Right lobe of liver (tissue), 4 donors: ENCODE data around the gene SCUBE2.

Experiments used
- CTCF ChIP-seq, 4 donors: fragments of 200-600 bp in 3 of 4; fragments of 450-650 bp in 1 of 4; IDR thresholded peaks; one replicate each; pipeline versions ENCODE4 v1.5.1 to v1.8.0; 2016 to 2022; ENCODE audit warnings: antibody characterized with exemption in 4 of 4, mild to moderate bottlenecking in 2 of 4
- POLR2A ChIP-seq: fragments of 450-650 bp; IDR thresholded peaks from one replicate; pipeline ENCODE4 v1.6.1; 2017; ENCODE audit warnings: antibody characterized with exemption, mild to moderate bottlenecking
- donor health status: DM: no; HTN: no; CAD: no.
- donor health status: DM: no; HTN: no; CAD: no.
- donor health status: DM: no; HTN: yes; CAD: no.

- TF ChIP-seq CTCF (IDR thresholded peaks at IDR 0.05): no peak
- no peak for TF ChIP-seq POLR2A
Measured at GRCh38 chr11:9053316-9054035, 37.9 kb downstream of the SCUBE2 start.
